Activated CD8-positive, alpha-beta memory T cell treated with anti-CD3 and anti-CD28 coated beads for 36 hours (primary cell): ENCODE measurements around the gene MYCBPAP. TPM values are rescaled to one million over a fixed set of nuclear protein-coding genes. Genes with fewer than 3 reads are reported as not detected.

ENCODE experiments used
- CTCF ChIA-PET: fragments of 350-600 bp; sonication (Branson Sonifier 250); formaldehyde crosslinking; loops from one replicate; lab custom pipeline; 2021; ENCODE audit warnings: antibody characterized with exemption; lab: Charles Lee
- POLR2A ChIA-PET: fragments of 350-600 bp; sonication (Branson Sonifier 250); formaldehyde crosslinking; loops from one replicate; lab custom pipeline; 2021; ENCODE audit warnings: antibody characterized with exemption; lab: Charles Lee
- total RNA-seq, 2 experiments: library from RNA; stranded (reverse); gene quantifications; one replicate each; pipeline ENCODE4 v1.2.3, GENCODE V29; 2021

Gene MYCBPAP
- total RNA-seq, 2 experiments from 2014 or later, result 1.2 to 1.3 TPM

GRCh38 chr17:50554201-50554600 is 46.0 kb downstream of the MYCBPAP start:
- ChIA-PET CTCF (no interaction called here), POLR2A (no interaction called here)

GRCh38 chr17:50556803-50557202 is 48.6 kb downstream of the MYCBPAP start:
- ChIA-PET CTCF (no interaction called here), POLR2A (no interaction called here)

GRCh38 chr17:50557630-50558029 is 49.4 kb downstream of the MYCBPAP start:
- CTCF ChIA-PET, result no interaction called here
- POLR2A ChIA-PET, result no interaction called here

- POLR2A ChIA-PET, result no interaction called here
- CTCF ChIA-PET, result no interaction called here
Measured at GRCh38 chr17:50558091-50558490, 49.9 kb downstream of the MYCBPAP start.

GRCh38 chr17:50558581-50558940 is 50.3 kb downstream of the MYCBPAP start:
- CTCF ChIA-PET, result no interaction called here
- POLR2A ChIA-PET, result no interaction called here

- ChIA-PET CTCF (interaction anchor here (2.2 kb wide), 1 partner anchor 67 kb away, joined by 7 read pairs; no protein-coding TSS in a partner anchor), POLR2A (interaction anchor here (0.6 kb wide), 1 partner anchor 72 kb away, joined by 3 read pairs; no protein-coding TSS in a partner anchor)
Measured at GRCh38 chr17:50558941-50559614, 50.8 kb downstream of the MYCBPAP start.

GRCh38 chr17:50559674-50560184 is 51.5 kb downstream of the MYCBPAP start:
- ChIA-PET CTCF (interaction anchor here (0.6 to 2.2 kb wide), 2 partner anchors 66 to 315 kb away, joined by 3 to 7 read pairs; no protein-coding TSS in a partner anchor), POLR2A (interaction anchor here (0.6 kb wide), 1 partner anchor 73 kb away, joined by 3 read pairs; no protein-coding TSS in a partner anchor)

- ChIA-PET CTCF (interaction anchor here (0.6 to 2.2 kb wide), 3 partner anchors 66 to 315 kb away, joined by 3 to 7 read pairs (median 3); no protein-coding TSS in a partner anchor), POLR2A (interaction anchor here (0.9 kb wide), 1 partner anchor 13 kb away, joined by 3 read pairs; the partner anchor contains the start of gene SPATA20)
Measured at GRCh38 chr17:50560185-50560824, 52.1 kb downstream of the MYCBPAP start, which contains the start of gene CACNA1G. TSS of gene CACNA1G (plus strand) at chr17:50560715. CDS start at chr17:50561460, 745 bp downstream.

GRCh38 chr17:50560931-50561745 is 52.9 kb downstream of the MYCBPAP start:
- ChIA-PET POLR2A (interaction anchor here (0.9 kb wide), 1 partner anchor 14 kb away, joined by 3 read pairs; the partner anchor contains the start of gene SPATA20), CTCF (interaction anchor here (1.3 to 2.2 kb wide), 2 partner anchors 65 to 134 kb away, joined by 3 to 7 read pairs; no protein-coding TSS in a partner anchor)

- ChIA-PET POLR2A (no interaction called here), CTCF (interaction anchor here (1.2 to 1.3 kb wide), 2 partner anchors 87 to 134 kb away, joined by 3 read pairs; no protein-coding TSS in a partner anchor)
Measured at GRCh38 chr17:50561746-50562141, 53.5 kb downstream of the MYCBPAP start.

- ChIA-PET POLR2A (interaction anchor here (0.6 to 1.1 kb wide), 2 partner anchors 11 to 168 kb away, joined by 3 to 5 read pairs; no protein-coding TSS in a partner anchor), CTCF (interaction anchor here (0.8 to 1.3 kb wide), 4 partner anchors 61 to 165 kb away, joined by 3 to 4 read pairs (median 3); partner anchors contain the start of gene LRRC59)
Measured at GRCh38 chr17:50562242-50563091, 54.2 kb downstream of the MYCBPAP start.

- ChIA-PET POLR2A (interaction anchor here (1.1 kb wide), 1 partner anchor 10 kb away, joined by 3 read pairs; no protein-coding TSS in a partner anchor), CTCF (interaction anchor here (0.8 to 1.3 kb wide), 3 partner anchors 60 to 166 kb away, joined by 3 to 4 read pairs (median 3); partner anchors contain the start of gene LRRC59)
Measured at GRCh38 chr17:50563092-50563511, 54.9 kb downstream of the MYCBPAP start.

- POLR2A ChIA-PET, result no interaction called here
- CTCF ChIA-PET, result no interaction called here
Measured at GRCh38 chr17:50564916-50565315, 56.7 kb downstream of the MYCBPAP start.

GRCh38 chr17:50565402-50566350 is 57.4 kb downstream of the MYCBPAP start:
- POLR2A ChIA-PET, result no interaction called here
- CTCF ChIA-PET, result interaction anchor here (0.6 kb wide), 1 partner anchor 479 kb away, joined by 7 read pairs; no protein-coding TSS in a partner anchor

GRCh38 chr17:50566886-50567285 is 58.6 kb downstream of the MYCBPAP start:
- ChIA-PET POLR2A (no interaction called here), CTCF (interaction anchor here (0.6 kb wide), 1 partner anchor 480 kb away, joined by 7 read pairs; no protein-coding TSS in a partner anchor)

GRCh38 chr17:50568659-50569058 is 60.4 kb downstream of the MYCBPAP start:
- CTCF ChIA-PET, result interaction anchor here (0.8 kb wide), 1 partner anchor 58 kb away, joined by 3 read pairs; no protein-coding TSS in a partner anchor

More at GRCh38 chr17:50568659-50569058, 60.4 kb downstream of the MYCBPAP start:
- POLR2A ChIA-PET, result no interaction called here
